ENCODE results near the gene ATG4C.

GRCh38 chr1:62897788-62898187 lies 113.9 kb downstream of the ATG4C start:
- TF ChIP-seq CTCF (IDR thresholded peaks at IDR 0.05), result no peak
- no peak for TF ChIP-seq POLR2A (IDR thresholded peaks at IDR 0.05)
